ENCODE data around the gene CHD1L.

DNA sequence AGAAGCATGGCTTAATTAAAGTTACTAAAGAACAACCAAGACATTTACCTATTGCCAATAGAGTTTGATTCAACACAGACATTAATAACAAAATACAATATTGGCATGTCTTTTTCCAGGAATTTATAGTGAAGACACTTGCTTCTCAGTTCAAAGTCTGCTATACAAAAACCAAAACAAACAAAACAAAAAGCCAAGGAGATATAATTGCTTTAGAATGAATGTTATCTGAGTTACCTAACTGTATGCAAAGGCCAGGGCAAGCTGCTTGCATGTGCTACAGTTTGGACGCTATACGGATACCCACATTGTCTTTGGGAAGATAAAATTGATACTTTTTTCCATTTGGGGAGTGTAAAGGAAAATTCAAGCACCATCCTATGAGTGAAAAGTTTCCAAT, 30.9 kb upstream of the CHD1L start:
- TF ChIP-seq EZH2phosphoT487 (IDR thresholded peaks at IDR 0.05; ENCODE audit: borderline replicate concordance), result no peak
- TF ChIP-seq, protein P1, sequence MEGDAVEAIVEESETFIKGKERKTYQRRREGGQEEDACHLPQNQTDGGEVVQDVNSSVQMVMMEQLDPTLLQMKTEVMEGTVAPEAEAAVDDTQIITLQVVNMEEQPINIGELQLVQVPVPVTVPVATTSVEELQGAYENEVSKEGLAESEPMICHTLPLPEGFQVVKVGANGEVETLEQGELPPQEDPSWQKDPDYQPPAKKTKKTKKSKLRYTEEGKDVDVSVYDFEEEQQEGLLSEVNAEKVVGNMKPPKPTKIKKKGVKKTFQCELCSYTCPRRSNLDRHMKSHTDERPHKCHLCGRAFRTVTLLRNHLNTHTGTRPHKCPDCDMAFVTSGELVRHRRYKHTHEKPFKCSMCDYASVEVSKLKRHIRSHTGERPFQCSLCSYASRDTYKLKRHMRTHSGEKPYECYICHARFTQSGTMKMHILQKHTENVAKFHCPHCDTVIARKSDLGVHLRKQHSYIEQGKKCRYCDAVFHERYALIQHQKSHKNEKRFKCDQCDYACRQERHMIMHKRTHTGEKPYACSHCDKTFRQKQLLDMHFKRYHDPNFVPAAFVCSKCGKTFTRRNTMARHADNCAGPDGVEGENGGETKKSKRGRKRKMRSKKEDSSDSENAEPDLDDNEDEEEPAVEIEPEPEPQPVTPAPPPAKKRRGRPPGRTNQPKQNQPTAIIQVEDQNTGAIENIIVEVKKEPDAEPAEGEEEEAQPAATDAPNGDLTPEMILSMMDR (conservative IDR thresholded peaks at IDR 0.05; ENCODE audit: low read length), result no peak

Measured in Loucy (cell line).